Epithelial cell of esophagus (primary cell): Measurements from ENCODE around the gene GHR.
"Not testable (repeated sequence)": the region's sequence is repeated elsewhere in the genome, so short reads cannot be mapped to it uniquely, and the experiment has no call there.

Experiments
- DNase-seq: peaks from one replicate; pipeline ENCODE4 v3.0.0; 2010; ENCODE audit warnings: low read depth
- H3K4me3 ChIP-seq: 2 replicates; pipeline ENCODE4 v1.5.1; 2011; ENCODE audit warnings: mild to moderate bottlenecking, low read length, control low read depth
- TF ChIP-seq, protein P1 (sequence below): IDR thresholded peaks from 2 replicates; pipeline ENCODE4 v1.5.1; 2011; ENCODE audit warnings: low read depth, mild to moderate bottlenecking, low read length, control low read depth, inconsistent platforms; ENCODE audit not compliant: insufficient read depth; ENCODE audit errors: missing control alignments

The GHR gene

DNA sequence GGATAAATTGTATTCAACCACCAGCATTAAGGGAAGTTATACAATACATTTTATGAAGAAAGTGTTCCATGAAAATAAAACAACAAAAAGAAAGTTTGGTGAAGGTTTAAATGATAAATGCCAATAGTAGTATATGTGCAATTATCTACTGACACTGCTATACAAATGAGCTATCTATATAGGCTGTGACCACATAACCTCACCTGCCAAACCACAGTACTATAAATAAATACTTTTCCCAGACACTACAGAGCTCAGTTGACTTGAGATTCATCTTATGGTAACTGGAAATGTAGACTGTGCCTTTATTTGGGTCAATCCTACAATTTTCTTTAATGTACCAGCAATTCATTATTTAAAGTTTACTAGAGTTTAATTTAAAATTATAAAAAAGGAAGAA is 252.4 kb downstream of the GHR start:
- TF ChIP-seq, protein P1, sequence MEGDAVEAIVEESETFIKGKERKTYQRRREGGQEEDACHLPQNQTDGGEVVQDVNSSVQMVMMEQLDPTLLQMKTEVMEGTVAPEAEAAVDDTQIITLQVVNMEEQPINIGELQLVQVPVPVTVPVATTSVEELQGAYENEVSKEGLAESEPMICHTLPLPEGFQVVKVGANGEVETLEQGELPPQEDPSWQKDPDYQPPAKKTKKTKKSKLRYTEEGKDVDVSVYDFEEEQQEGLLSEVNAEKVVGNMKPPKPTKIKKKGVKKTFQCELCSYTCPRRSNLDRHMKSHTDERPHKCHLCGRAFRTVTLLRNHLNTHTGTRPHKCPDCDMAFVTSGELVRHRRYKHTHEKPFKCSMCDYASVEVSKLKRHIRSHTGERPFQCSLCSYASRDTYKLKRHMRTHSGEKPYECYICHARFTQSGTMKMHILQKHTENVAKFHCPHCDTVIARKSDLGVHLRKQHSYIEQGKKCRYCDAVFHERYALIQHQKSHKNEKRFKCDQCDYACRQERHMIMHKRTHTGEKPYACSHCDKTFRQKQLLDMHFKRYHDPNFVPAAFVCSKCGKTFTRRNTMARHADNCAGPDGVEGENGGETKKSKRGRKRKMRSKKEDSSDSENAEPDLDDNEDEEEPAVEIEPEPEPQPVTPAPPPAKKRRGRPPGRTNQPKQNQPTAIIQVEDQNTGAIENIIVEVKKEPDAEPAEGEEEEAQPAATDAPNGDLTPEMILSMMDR = no peak
- DNase-seq = no peak
- H3K4me3 ChIP-seq = no peak overlapping the region

DNA sequence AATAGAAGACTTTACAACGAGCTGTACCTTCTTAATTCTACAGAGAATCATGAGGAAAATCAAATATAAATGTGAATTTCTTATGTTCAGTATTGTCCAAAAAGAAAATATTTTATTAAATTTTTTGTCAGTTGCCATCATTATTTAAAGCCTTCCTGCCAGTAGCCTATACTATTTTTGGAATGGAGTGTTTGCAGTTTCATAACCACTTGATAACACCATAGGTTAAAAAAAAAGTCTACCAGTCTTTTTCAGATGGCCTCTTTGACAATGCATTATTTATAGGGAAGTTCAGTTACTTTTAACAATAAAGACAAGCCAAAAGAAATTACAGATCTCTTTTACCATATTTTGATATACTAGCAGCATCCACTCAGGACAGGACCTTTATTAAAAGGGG is 253.1 kb downstream of the GHR start:
- TF ChIP-seq, protein P1 = no peak
- no peak overlapping the region for H3K4me3 ChIP-seq
- DNase-seq = no peak

DNA sequence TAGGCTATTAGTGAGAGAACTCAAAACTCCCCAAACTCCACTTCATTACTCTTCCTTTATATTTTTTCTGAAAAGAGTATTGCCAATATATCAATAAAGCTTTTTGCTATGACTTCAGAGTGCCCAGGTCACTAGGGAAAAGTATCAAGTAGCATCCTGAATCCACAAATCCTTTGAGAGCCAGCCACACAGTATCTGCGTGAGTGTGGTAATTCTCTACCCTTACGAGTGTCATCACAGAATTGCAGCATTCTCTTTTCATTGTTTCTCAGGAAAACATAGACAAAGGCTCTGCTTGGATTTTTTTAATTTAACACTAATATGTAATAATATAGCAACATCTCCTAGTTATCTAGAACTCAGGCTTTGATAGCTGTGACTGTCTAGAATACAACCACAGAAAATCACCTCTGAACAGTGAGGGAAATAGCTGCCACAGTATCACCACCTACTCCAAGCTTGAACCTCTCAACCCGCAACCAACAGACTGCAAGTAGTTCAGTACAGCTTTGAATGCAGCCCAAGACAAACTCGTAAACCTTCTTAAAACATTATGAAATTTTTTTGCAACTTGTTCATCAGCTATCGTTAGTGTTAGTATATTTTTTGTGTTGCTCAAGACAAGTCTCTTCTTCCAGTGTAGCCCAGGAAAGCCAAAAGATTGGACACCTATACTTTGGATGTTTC is 254.1 kb downstream of the GHR start:
- TF ChIP-seq, protein P1 = no peak
- H3K4me3 ChIP-seq = no peak overlapping the region
- no peak for DNase-seq

DNA sequence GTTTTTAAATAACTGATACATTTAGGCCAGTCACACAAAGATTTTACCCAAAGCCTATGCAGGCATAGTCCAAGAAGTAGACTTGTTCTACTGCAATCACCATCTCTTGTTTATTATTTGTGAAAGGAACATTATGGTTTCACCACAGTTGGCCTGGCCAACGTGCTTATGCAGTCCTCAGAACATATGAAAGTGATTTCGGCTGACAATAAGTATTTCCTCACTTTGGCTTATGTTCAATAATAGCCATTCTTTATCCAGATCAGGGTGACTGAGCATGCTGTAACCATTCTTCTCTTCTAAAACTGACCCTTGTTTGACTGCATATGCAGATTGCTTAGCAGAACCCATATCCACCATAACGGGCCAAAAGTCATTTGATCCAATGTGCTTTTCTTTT is 256.8 kb downstream of the GHR start:
- H3K4me3 ChIP-seq = no peak overlapping the region
- DNase-seq = no peak
- TF ChIP-seq, protein P1 = no peak

DNA sequence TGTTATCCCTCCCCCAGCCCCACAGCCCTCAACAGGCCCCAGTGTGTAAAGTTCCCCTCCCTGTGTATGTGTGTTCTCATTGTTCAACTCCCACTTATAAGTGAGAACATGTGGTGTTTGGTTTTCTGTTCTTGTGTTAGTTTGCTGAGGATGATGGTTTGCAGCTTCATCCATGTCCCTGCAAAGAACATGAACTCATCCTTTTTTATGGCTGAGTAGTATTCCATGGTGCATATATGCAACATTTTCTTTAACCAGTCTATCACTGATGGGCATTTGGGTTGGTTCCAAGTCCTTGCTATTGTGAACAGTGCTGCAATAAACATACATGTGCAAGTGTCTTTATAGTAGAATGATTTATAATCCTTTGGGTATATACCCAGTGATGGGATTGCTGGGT is 261.8 kb downstream of the GHR start:
- not testable (repeated sequence) for H3K4me3 ChIP-seq, DNase-seq

DNA sequence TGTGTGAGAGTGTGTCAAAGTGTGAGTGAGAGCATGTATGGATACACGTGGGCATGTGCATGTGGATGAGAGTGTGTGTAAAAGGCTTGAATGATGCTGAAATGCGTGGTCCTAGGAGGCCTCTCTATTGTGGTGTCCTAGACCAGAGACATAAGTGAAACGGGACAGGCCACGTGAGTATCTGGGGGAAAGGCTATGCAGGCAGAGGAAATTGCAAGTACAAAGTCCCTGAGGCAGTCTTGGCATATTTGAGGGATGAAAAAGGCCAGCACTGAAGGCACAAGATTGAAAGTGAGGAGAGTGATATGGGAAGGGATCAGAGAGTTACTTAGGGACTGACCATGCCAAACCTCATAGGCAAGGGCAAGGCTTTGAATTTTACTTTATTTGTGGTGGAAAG is 266.2 kb downstream of the GHR start:
- no peak overlapping the region for H3K4me3 ChIP-seq
- TF ChIP-seq, protein P1 = no peak
- DNase-seq = peak; percentile 20

DNA sequence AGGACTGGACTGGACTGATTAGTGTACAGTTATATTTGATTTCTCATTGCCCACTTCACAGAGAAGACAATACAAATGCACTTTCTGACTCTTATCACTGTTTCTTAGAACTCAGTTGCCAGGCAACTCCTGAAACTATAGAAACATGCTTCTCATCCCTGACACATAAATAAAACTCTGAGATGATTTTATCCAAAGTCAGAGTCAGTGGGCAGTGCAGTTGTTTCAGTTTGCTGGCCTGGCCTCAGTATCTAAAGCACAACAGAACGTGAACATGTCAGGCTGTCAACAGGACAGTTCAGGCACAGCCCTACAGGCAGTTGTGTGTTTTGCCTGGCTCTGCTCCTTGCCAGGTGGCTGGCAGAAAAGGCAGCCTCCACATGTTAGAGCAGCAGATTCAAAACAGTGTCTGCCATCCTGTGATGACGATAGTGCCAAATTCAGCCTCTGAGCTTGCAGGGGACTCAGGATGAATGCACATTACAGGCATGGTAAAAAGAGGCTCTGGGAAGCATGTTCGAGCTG is 268.2 kb downstream of the GHR start:
- H3K4me3 ChIP-seq = no peak overlapping the region
- DNase-seq = no peak
- TF ChIP-seq, protein P1 = no peak
